Measurements from ENCODE around the gene CFAP97.
"Not testable (repeated sequence)": the region's sequence is repeated elsewhere in the genome, so short reads cannot be mapped to it uniquely, and the experiment has no call there.

CFAP97 gene

DNA sequence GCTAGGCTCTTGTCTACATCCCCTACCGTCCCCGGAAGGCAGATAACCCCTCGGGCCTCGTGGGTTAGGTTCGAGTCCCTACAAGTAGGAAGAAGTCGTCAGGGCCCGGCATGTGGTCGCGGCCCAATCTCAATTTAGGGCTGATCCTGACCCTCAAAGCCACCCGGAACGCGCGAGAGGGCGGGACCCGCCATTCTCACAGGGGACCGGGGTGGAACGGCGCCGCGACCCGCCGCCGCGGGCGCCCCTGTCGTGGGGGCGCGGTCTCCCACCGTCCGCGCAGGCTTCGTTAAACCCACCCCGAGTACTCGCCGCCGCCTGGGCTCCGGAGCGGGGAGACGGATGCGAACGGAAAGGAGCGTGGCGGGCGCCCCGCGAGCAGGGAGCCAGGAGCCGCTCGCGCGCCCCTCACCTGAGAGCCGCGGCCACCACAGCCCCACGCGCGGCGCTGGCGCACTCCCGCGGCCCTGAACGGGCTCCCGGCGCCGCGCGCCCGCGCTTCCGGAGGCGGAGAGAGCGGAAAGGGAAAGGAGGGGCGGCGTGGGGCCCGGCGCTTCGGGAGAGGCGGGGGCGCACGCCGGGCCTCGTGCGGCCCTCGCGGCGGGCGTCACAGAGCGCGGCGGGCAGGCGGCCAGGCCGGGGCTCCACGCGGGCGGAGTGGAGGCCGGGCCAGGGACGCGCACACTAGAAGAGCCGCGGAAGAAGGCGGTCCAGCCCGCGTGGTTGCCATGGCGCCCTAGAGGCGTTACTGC lies at the start of gene CFAP97:
Gene CFAP97, minus strand, starts transcription at position 515 of the 752 bp plus-strand sequence. CDS start 12,804 bp downstream, outside the sequence.
- no peak for DNase-seq

- DNase-seq = no peak
Measured at GRCh38 chr4:185249105-185249504, 45.3 kb upstream of the CFAP97 start.

DNA sequence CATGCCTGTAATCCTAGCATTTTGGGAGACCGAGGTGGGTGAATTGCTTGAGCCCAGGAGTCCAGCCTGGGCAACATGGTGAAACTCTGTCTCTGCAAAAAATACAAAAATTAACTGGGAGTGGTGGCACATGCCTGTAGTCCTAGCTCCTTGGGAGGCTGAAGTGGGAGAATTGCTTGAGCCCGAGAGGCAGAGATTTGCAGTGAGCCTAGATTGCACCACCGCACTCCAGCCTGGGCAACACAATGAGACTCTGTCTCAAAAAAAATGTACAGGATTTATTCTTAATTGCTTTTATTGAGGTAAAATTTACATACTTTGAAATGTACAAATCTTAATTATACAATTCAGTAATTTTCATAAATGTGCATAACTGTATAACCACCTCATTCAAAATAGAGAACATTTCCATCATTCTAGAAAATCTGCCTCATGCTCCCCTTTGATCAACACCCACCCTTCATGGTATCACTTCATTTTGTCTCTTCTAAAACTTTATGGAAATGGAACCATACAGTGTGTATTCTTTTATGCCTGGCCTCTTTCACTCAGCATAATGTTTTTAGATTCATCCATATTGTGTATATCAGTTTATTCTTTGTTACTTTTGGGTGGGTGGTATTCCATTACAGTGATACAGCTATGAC lies 44.7 kb upstream of the CFAP97 start:
- DNase-seq = no peak

- DNase-seq = no peak
Measured at GRCh38 chr4:185247151-185247550, 43.4 kb upstream of the CFAP97 start.

GRCh38 chr4:185246453-185246852 lies 42.7 kb upstream of the CFAP97 start:
- DNase-seq = no peak

DNA sequence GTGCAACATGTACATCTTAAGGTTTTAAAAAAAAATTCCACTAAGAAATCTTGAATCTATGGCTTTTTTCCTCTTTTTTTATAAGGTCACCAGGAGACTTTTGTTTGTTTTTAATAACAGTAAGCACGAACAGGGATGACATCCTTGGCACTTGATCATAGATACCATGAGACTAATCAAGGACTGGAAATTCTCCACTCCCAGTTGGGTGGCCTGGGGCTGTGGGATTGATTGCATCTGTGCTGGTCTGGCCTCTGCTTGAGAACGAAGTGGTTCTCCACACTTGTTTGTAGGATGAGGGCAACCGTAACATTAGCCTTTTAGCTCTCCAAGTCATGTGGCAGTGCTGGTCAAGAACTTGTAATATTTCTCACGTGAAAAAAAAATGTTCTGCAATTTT lies 41.0 kb upstream of the CFAP97 start:
- no peak for DNase-seq

DNA sequence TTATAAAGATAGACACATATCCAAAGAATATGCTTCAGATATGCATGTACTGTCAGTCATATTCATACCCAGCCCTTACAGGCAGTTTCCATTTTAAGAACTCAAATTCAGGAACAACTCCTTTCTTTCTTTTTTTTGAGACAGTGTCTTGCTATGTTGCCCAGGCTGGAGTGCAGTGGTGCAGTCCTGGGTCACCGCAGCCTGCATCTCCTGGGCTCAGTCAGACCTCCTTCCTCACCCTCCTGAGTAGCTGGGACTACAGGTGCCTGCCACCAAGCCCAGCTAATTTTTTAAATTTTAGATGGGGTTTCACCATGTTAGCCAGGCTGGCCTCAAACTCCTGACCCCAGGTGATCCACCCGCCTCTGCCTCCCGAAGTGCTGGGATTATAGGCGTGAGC lies 40.1 kb upstream of the CFAP97 start:
- no peak for DNase-seq

DNA sequence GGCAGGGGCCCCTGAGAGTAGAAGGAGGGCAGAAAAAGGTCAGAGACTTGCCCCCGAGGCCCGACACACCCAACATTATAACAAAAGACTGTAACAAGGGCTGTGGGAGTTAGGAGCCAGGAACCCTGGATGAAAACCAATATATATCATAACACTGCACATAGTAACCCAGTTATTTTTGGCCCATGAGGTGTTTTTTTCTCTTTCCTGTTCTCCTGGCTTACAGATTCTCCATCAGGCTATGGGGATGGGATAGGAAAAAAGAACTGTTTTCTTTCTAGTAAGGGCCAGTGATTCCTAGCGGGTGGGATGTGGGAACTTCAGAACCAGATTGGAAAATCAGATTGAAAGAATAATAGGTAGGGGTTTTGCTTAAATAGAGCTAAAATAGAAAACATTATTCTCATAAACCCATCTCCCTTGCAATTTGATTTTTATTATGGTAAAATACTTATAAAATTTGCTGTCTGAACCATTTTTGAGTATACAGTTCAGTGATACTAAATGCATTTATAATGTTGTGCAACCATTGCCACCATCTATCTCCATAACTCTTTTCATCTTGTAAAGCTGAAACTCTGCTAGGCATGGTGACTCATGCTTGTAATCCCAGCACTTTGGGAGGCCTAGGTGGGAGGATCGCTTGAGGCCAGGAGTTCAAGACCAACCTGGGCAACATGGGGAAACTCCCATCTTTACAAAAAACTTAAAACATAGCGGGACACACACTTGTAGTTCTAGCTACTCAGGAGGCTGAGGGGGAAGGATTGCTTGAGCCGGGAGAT lies 39.1 kb upstream of the CFAP97 start:
- no peak for DNase-seq

GRCh38 chr4:185240486-185240885 lies 36.7 kb upstream of the CFAP97 start:
- DNase-seq = not testable (repeated sequence)

- no peak for DNase-seq
Measured at GRCh38 chr4:185238750-185239149, 35.0 kb upstream of the CFAP97 start.

DNA sequence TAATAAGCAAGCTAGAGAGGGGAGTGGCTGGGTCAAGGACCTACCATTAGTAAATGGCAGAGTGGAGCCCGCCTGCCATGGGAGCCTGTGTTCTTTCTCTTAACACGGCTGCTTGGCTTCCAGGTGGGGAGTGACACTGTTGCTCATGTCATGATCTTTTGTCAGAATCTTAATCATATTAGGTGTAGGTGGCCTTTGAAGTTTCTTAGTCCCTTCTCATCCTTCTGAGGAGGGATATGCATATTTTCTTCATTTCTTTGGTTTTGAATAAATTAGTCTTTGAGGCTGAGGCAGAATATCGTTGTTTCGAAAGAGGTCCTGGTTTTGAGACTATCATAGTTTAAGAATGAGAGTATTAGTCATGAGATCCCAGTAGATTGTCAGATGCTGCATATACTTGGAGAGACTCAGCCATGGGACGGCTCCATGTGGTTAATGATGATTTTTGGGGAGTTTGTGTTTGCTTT lies 34.4 kb upstream of the CFAP97 start:
- DNase-seq = no peak

GRCh38 chr4:185237175-185237574 lies 33.4 kb upstream of the CFAP97 start:
- no peak for DNase-seq

DNA sequence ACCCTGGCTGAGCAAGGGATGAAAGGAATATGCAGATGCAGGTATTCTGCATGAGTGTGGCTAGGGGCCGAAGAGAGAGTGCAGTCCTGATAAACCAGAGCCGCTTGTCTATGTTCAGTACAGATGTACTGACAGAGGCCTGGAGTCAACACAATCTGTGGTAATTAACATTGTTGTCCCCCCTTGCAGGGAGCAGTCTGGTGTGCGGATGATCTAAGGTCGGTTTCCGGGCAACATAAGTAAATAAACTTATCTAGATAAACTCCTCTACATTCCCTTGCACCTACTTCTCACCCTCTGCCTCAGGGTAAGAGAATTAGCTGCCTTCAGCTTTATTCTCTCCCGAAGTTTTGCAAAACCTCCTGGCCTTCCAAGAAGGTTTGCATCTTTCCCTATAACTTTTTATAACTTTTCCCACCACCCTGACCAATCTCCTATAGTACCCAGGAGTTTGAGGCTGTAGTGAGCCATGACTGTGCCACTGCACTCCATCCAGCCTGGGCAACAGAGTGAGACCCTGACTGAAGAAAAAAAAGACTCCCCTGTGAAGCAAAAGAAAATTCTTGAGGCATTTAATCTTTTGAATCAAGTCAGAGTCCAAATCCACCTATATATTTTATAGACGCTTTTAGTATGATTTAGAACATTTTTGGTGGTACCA lies 32.2 kb upstream of the CFAP97 start:
- DNase-seq = no peak

- no peak for DNase-seq
Measured at GRCh38 chr4:185235119-185235842, 31.5 kb upstream of the CFAP97 start.

GRCh38 chr4:185232370-185232769 lies 28.6 kb upstream of the CFAP97 start:
- no peak for DNase-seq

DNA sequence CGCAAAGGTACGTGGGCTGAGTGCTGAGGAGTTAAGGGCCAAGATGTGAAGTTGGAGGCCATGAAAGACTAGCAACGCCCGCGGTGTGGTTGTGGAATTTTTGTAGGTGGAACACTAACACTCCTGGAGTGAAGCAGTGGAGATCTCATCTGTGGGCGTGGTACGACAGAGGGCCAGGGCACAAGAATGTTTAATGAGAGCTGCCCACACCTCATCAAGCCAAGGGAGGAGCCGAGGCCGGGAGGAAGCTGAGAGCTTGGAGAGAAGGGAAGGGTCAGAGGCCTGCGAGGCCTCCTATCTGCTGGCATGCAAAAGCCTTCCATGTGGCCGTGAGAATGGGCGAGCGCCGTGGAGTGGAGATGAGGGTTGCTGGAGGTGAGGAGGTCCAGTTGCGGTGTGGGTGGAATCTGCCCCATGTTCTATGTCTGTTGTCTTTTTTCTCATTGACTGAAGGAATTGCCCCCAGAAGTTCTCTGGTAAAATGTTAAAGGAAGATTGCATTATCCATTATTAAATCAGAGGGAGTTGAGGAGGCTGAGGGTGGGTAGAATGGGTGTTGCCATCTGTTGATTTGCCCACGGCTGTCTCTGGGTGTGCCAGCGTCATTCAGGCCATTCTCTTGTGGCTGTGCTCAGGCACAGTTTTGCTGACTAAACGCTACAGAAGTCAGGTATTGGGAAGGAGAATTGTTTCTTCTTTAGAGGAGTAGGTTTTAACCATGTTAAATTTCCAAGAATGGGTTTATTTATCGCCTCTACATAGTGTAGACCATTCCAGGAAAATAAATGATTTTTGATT lies 25.4 kb upstream of the CFAP97 start:
- DNase-seq = no peak

GRCh38 chr4:185227713-185228278 lies 24.0 kb upstream of the CFAP97 start:
- no peak for DNase-seq

DNA sequence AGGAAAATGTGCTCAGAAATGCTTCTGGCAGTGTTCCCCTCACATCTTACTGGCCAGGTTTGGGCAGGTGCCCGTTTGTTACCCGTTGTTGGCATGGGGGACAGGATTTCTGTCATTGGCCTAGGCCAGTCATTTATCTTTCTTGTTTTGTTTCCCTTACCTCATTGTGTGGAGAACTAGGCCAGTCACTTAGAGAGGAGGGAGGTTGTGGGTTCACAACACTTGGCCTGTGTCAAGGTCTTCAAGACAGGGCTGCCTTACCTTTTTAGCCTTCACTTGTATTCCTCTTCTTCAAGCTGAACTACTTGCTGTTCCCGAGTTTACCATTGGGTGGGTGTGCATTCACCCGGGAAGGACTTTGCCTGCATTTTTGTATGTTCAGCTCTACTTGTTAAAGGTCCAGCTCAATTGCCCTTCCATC lies 23.3 kb upstream of the CFAP97 start:
- DNase-seq = no peak

GRCh38 chr4:185225940-185226339 lies 22.1 kb upstream of the CFAP97 start:
- no peak for DNase-seq

DNA sequence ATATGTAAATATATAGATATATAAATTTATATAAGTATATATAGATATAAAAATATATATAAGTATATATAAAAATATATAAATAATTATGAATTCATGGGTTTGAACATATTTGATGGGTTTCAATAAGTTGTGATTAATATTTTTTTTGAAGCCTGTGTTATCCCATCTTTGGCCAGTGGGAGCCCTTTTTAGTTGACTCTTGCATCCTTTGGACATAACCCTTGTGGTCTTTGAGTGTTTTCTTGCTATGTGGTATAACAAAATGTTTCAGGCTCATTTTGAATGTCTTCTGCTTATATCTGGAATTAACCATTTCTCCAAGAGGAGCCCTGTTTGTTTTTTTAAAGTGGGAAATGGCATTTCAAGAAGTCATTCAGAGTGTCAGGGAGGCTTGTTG lies 20.8 kb upstream of the CFAP97 start:
- no peak for DNase-seq

DNA sequence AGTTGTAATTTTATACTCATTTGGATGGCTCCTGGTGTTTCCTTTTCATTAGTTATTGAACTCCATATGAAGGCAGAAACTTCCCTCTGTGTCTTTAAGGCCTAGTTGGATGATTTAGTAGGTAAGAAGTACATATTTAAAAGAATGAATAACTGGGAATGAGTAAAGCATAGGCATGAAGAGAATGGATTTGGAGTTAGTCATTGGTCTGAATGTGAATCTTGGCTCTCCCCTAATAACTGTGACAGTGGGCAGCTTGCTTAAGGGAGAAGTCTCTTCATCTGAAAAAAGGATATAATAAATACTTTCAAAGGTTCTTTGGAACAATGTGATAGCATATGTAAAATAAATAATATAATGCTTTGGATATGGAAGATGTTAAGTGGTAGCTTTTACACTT lies 18.8 kb upstream of the CFAP97 start:
- DNase-seq = no peak

Data from NCI-H2029 treated with DMSO at 0.1 percent for 48 hours (cell line).